A673 (cell line): Measurements from ENCODE around the gene NEDD4L. TPM values are rescaled to one million over a fixed set of nuclear protein-coding genes. Genes with fewer than 3 reads are reported as not detected.

Source experiments
- BruUV-seq: library from RNA; stranded (reverse); fragments of 400-500 nt; replicated peaks from 2 replicates; lab custom pipeline; 2021; lab: Mats Ljungman, UMichigan
- CTCF ChIA-PET: fragments of 300-600 bp; sonication (Branson Sonifier 250); formaldehyde crosslinking; loops from one replicate; lab custom pipeline; 2022; ENCODE audit warnings: antibody characterized with exemption; lab: Charles Lee
- POLR2A ChIA-PET: fragments of 300-600 bp; sonication (Branson Sonifier 250); formaldehyde crosslinking; loops from one replicate; lab custom pipeline; 2022; ENCODE audit warnings: antibody characterized with exemption; ENCODE audit not compliant: low non-redundant PET; lab: Charles Lee
- DNase-seq: peaks from one replicate; pipeline ENCODE4 v3.0.0-alpha.2; 2015; ENCODE audit warnings: low spot score
- H3K27ac ChIP-seq: fragments of 200-600 bp; sonication (generic); 2 replicates; pipeline ENCODE4 v1.5.1; 2016; ENCODE audit warnings: mixed run types, low read depth, mild to moderate bottlenecking, mixed read lengths, antibody characterized with exemption, low read length; ENCODE audit not compliant: poor library complexity, severe bottlenecking
- H3K27me3 ChIP-seq: fragments of 200-600 bp; sonication (generic); replicated peaks from 2 replicates; pipeline ENCODE4 v1.6.1; 2017; ENCODE audit warnings: mixed run types, low read depth, mild to moderate bottlenecking, mixed read lengths, antibody characterized with exemption, low read length; ENCODE audit not compliant: insufficient read depth, poor library complexity
- H3K36me3 ChIP-seq: fragments of 200-600 bp; sonication (generic); 2 replicates; pipeline ENCODE4 v1.6.1; 2016; ENCODE audit warnings: mixed run types, mild to moderate bottlenecking, mixed read lengths, antibody characterized with exemption, low read length; ENCODE audit not compliant: insufficient read depth, poor library complexity, severe bottlenecking
- H3K4me1 ChIP-seq: fragments of 200-600 bp; sonication (generic); 2 replicates; pipeline ENCODE4 v1.6.1; 2017; ENCODE audit warnings: mixed run types, mild to moderate bottlenecking, mixed read lengths, antibody characterized with exemption, low read length; ENCODE audit not compliant: insufficient read depth, poor library complexity, severe bottlenecking
- H3K4me3 ChIP-seq: fragments of 200-600 bp; sonication (generic); 2 replicates; pipeline ENCODE4 v1.5.1; 2016; ENCODE audit warnings: low read depth, mixed run types, mild to moderate bottlenecking, mixed read lengths, low read length; ENCODE audit not compliant: poor library complexity, severe bottlenecking
- H3K9me3 ChIP-seq: fragments of 200-600 bp; sonication (generic); 2 replicates; pipeline ENCODE4 v1.6.1; 2016; ENCODE audit warnings: mixed run types, low read depth, mild to moderate bottlenecking, mixed read lengths, antibody characterized with exemption, low read length; ENCODE audit not compliant: poor library complexity, severe bottlenecking
- EZH2 ChIP-seq: fragments of 200-600 bp; sonication (generic); IDR thresholded peaks from 2 replicates; pipeline ENCODE4 v1.6.1; 2017; ENCODE audit warnings: borderline replicate concordance, low read depth, mild to moderate bottlenecking, mixed read lengths, antibody characterized with exemption, low read length; ENCODE audit not compliant: poor library complexity, severe bottlenecking
- intact Hi-C: fragments of 100-400 bp; cut with micrococcal nuclease; formaldehyde crosslinking; loops from one replicate; pipeline ENCODE4 v1.10.0; 2022; ENCODE audit not compliant: unreplicated experiment
- total RNA-seq: library from RNA; stranded (reverse); gene quantifications from 2 replicates; pipeline ENCODE4 v1.2.3, GENCODE V29; 2021
- TF ChIP-seq, protein P1 (sequence below): fragments of 300-800, 200-600 bp; sonication (generic); conservative IDR thresholded peaks from 2 replicates; pipeline ENCODE4 v1.5.1; 2017; ENCODE audit warnings: low read depth, mild to moderate bottlenecking, antibody characterized with exemption, low read length, moderate library complexity, mixed read lengths

Gene NEDD4L
- total RNA-seq, 1 experiment from 2014 or later: 15.3 TPM

DNA sequence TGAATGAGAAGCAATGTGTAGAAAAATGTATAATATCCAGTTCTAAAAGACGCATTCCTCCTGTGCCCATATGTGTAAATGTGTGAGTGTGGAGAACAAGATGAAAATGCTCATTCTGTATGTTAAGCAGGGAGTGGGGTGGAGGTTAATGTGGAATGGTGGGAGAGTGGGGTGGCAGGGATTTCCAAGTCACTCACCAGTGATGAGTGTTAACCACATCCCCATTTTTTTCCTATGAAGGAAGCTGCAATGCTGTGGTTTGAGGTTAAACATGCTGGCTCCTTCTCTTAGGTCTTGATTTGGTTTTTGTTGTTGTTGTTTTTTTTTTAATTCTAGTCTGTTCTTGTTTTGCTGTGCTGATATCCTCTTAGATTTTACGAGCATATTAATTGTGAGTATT, 169.4 kb downstream of the NEDD4L start:
- intact Hi-C loops: no loop called here
- H3K36me3 ChIP-seq: no peaks in the 10 kb centered on the region
- ChIA-PET POLR2A (no interaction called here), CTCF (no interaction called here)
- H3K4me1 ChIP-seq: peaks cover 4% of the 10 kb centered on the region
- no peak for DNase-seq
- H3K4me3 ChIP-seq: no peak overlapping the region
- BruUV-seq: no TSS peak
- no peaks in the 10 kb centered on the region for H3K9me3 ChIP-seq
- no peak overlapping the region for H3K27ac ChIP-seq
- H3K27me3 ChIP-seq: no peaks in the 10 kb centered on the region
- no peak for TF ChIP-seq EZH2
- TF ChIP-seq, protein P1, sequence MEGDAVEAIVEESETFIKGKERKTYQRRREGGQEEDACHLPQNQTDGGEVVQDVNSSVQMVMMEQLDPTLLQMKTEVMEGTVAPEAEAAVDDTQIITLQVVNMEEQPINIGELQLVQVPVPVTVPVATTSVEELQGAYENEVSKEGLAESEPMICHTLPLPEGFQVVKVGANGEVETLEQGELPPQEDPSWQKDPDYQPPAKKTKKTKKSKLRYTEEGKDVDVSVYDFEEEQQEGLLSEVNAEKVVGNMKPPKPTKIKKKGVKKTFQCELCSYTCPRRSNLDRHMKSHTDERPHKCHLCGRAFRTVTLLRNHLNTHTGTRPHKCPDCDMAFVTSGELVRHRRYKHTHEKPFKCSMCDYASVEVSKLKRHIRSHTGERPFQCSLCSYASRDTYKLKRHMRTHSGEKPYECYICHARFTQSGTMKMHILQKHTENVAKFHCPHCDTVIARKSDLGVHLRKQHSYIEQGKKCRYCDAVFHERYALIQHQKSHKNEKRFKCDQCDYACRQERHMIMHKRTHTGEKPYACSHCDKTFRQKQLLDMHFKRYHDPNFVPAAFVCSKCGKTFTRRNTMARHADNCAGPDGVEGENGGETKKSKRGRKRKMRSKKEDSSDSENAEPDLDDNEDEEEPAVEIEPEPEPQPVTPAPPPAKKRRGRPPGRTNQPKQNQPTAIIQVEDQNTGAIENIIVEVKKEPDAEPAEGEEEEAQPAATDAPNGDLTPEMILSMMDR: no peak

GRCh38 chr18:58215011-58215410, 171.0 kb downstream of the NEDD4L start:
- Histone ChIP-seq H3K27me3 (no peaks in the 10 kb centered on the region), H3K4me3 (no peak overlapping the region), H3K4me1 (no peaks in the 10 kb centered on the region), H3K27ac (no peak overlapping the region), H3K36me3 (no peaks in the 10 kb centered on the region), H3K9me3 (no peaks in the 10 kb centered on the region)
- BruUV-seq: no TSS peak
- TF ChIP-seq EZH2: no peak
- TF ChIP-seq, protein P1: no peak
- intact Hi-C loops: no loop called here
- ChIA-PET CTCF (no interaction called here), POLR2A (no interaction called here)
- DNase-seq: no peak

- intact Hi-C loops: no loop called here
- Histone ChIP-seq H3K27ac (no peak overlapping the region), H3K36me3 (no peaks in the 10 kb centered on the region), H3K9me3 (no peaks in the 10 kb centered on the region), H3K4me1 (no peaks in the 10 kb centered on the region), H3K4me3 (no peak overlapping the region), H3K27me3 (no peaks in the 10 kb centered on the region)
- CTCF ChIA-PET: no interaction called here
- no peak for TF ChIP-seq EZH2
- TF ChIP-seq, protein P1: no peak
- no peak for DNase-seq
- POLR2A ChIA-PET: no interaction called here
- BruUV-seq: no TSS peak
Observed at GRCh38 chr18:58216071-58216481, 172.1 kb downstream of the NEDD4L start.
